Ovary (tissue), 9 donors: ENCODE measurements around the gene TULP4. TPM values are rescaled to one million over a fixed set of nuclear protein-coding genes. Genes with fewer than 3 reads are reported as not detected.

Experiments used
- DNase-seq, 5 donors: peaks; one replicate each; pipeline ENCODE4 v3.0.0-alpha.2; 2019 to 2020
- H3K27ac ChIP-seq, 2 donors: fragments of 200-600 bp; one replicate each; pipeline versions ENCODE4 v1.5.1 to v1.8.0; 2019 to 2022
- H3K27me3 ChIP-seq: fragments of 200-600 bp; one replicate; pipeline ENCODE4 v1.8.0; 2022
- H3K36me3 ChIP-seq: fragments of 200-600 bp; sonication (generic); one replicate; pipeline ENCODE4 v1.5.1; 2019
- H3K4me1 ChIP-seq: one replicate; pipeline ENCODE4 v1.8.1; 2013; ENCODE audit warnings: mild to moderate bottlenecking, moderate library complexity; ENCODE audit not compliant: insufficient read depth
- H3K4me3 ChIP-seq: fragments of 200-600 bp; sonication (generic); one replicate; pipeline ENCODE4 v1.5.1; 2017
- H3K9me3 ChIP-seq, 2 donors: fragments of 200-600 bp in 1 of 2; sonication (generic) in 1 of 2; one replicate each; pipeline versions ENCODE4 v1.5.1 to v1.8.1; 2013 to 2019; ENCODE audit warnings: mild to moderate bottlenecking in 1 of 2, moderate library complexity in 1 of 2
- EP300 ChIP-seq: sonication (generic); formaldehyde crosslinking; IDR thresholded peaks from one replicate; pipeline ENCODE4 v1.6.1; 2017; ENCODE audit warnings: antibody characterized with exemption
- POLR2A ChIP-seq: fragments of 450-650 bp; IDR thresholded peaks from one replicate; pipeline ENCODE4 v1.6.1; 2017; ENCODE audit warnings: antibody characterized with exemption, mild to moderate bottlenecking, moderate library complexity
- whole genome bisulfite sequencing, 3 donors: extraction: QIAGEN DNeasy Blood & Tissue Kit in 1 of 3; methylation state at CpG; one replicate each; pipeline versions ENCODE4 v1.1.5 to v1.1.7; 2013 to 2017; 5-methylcytosine and 5-hydroxymethylcytosine counted together
- intact Hi-C, 4 donors: fragments of 100-400 bp; cut with DNase I; formaldehyde crosslinking; loops; one replicate each; pipeline versions ENCODE4 v1.11.0 to v1.15.1; 2022 to 2023
- polyA plus RNA-seq, 2 donors: library from polyadenylated mRNA; stranded (reverse); fragments of 200-250 nt in 1 of 2; fragments of 350-450 nt in 1 of 2; fragmentation: Illumina TruSeq in 1 of 2; extraction: RNeasy Lipid Tissue Mini Kit (QIAGEN cat#74804) in 1 of 2; gene quantifications; one replicate each; pipeline ENCODE4 v1.2.3, GENCODE V29; 2013 to 2014
- total RNA-seq, 7 donors: library from RNA; depleted of rRNA in 2 of 7; stranded (reverse); fragments of >200 nt in 2 of 7; fragmentation: NEBNext Ultra II Directional in 3 of 7; extraction: Animal tissue kit (Norgen Biotek cat#: 25700) in 3 of 7; gene quantifications; one replicate each; pipeline versions ENCODE4 v1.1.0 to v1.2.4, GENCODE V29; 2016 to 2023
- TF ChIP-seq, protein P1 (sequence below), 3 donors: fragments of 450-650 bp in 2 of 3; fragments of 200-600 bp in 1 of 3; IDR thresholded peaks; one replicate each; pipeline versions ENCODE4 v1.5.1 to v1.8.0; 2016 to 2022; ENCODE audit warnings: antibody characterized with exemption in 3 of 3, mild to moderate bottlenecking in 1 of 3
- donor health status: DM: no; HTN: no; CAD: no; lungs with moderate emphysema.
- donor health status: DM: no; HTN: no; CAD: no.
- donor health status: Bipolar disorder and iron deficiency.
- donor health status: DM: yes; HTN: yes; CAD: no.
- donor health status: DM: no; HTN: no; CAD: no.
- donor health status: DM: yes; HTN: yes; CAD: no.

Gene TULP4
- total and polyA plus RNA-seq, 9 donors, result 7.5 to 152 (median 92.6) TPM

- DNase-seq, result no peak
- 67 to 87% (median 80%) methylated on average over 9 of the region's 9 CpGs for WGBS, 3 donors
- H3K27me3 ChIP-seq, result no peaks in the 10 kb centered on the region
- H3K9me3 ChIP-seq, result no peaks in the 10 kb centered on the region
- no peak overlapping the region for H3K4me3 ChIP-seq
- no peaks in the 10 kb centered on the region for H3K36me3 ChIP-seq
- peaks cover 7% of the 10 kb centered on the region for H3K4me1 ChIP-seq
- H3K27ac ChIP-seq, result peak overlapping the region in 1 of 2 donors; percentile 31
- TF ChIP-seq, protein P1, sequence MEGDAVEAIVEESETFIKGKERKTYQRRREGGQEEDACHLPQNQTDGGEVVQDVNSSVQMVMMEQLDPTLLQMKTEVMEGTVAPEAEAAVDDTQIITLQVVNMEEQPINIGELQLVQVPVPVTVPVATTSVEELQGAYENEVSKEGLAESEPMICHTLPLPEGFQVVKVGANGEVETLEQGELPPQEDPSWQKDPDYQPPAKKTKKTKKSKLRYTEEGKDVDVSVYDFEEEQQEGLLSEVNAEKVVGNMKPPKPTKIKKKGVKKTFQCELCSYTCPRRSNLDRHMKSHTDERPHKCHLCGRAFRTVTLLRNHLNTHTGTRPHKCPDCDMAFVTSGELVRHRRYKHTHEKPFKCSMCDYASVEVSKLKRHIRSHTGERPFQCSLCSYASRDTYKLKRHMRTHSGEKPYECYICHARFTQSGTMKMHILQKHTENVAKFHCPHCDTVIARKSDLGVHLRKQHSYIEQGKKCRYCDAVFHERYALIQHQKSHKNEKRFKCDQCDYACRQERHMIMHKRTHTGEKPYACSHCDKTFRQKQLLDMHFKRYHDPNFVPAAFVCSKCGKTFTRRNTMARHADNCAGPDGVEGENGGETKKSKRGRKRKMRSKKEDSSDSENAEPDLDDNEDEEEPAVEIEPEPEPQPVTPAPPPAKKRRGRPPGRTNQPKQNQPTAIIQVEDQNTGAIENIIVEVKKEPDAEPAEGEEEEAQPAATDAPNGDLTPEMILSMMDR (IDR thresholded peaks at IDR 0.05), result no peak
- TF ChIP-seq POLR2A, result no peak
- no peak for TF ChIP-seq EP300
- intact Hi-C loops, result no loop called here
These were observed 95.7 kb downstream of the TULP4 start for GRCh38 chr6:158408013-158408412.

GRCh38 chr6:158408552-158409130 lies 96.4 kb downstream of the TULP4 start:
- H3K9me3 ChIP-seq, result no peaks in the 10 kb centered on the region
- peak; percentile 44 to 73 (median 53) for DNase-seq
- intact Hi-C loops, result no loop called here
- no peaks in the 10 kb centered on the region for H3K36me3 ChIP-seq
- TF ChIP-seq POLR2A, result no peak
- no peaks in the 10 kb centered on the region for H3K27me3 ChIP-seq
- 7 to 19% (median 12%) methylated on average over 9 of the region's 9 CpGs for WGBS, 3 donors
- peak overlapping the region in 1 of 2 donors; percentile 31 for H3K27ac ChIP-seq
- no peak overlapping the region for H3K4me3 ChIP-seq
- H3K4me1 ChIP-seq, result peaks cover 7% of the 10 kb centered on the region

DNA sequence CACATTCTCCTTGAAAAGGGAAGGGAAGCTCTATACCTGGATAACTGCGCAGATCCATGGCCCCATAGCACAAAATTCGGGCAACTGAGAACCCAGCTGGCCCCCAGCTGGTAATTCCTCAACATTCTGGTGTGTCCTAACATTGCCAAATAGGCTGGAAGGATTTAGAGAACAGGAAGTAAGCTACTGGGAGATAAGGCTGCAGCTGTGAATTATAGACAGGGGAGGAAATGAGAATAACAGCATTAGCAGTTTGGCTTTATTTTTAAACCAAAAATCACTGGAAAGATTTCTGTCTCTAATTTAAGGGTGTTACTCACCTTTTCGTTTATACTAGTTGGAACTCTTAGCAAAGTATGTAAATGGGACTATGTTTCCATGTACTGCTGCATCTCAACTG lies 97.2 kb downstream of the TULP4 start:
- TF ChIP-seq, protein P1 (IDR thresholded peaks at IDR 0.05), result no peak
- TF ChIP-seq POLR2A, result no peak
- peak in 3 of 5 donors; percentile 15 to 47 (median 41) for DNase-seq
- H3K4me3 ChIP-seq, result no peak overlapping the region
- H3K27ac ChIP-seq, result peak overlapping the region in 1 of 2 donors; percentile 31
- WGBS, 3 donors, result 23 to 36% (median 25%) methylated on average over 3 of the region's 3 CpGs
- no peaks in the 10 kb centered on the region for H3K9me3 ChIP-seq
- H3K27me3 ChIP-seq, result no peaks in the 10 kb centered on the region
- intact Hi-C loops, result no loop called here
- peaks cover 7% of the 10 kb centered on the region for H3K4me1 ChIP-seq
- no peaks in the 10 kb centered on the region for H3K36me3 ChIP-seq

- H3K4me1 ChIP-seq, result peaks cover 7% of the 10 kb centered on the region
- H3K27ac ChIP-seq, result no peak overlapping the region
- TF ChIP-seq POLR2A, result no peak
- TF ChIP-seq EP300, result no peak
- TF ChIP-seq, protein P1 (IDR thresholded peaks at IDR 0.05), result no peak
- H3K36me3 ChIP-seq, result no peaks in the 10 kb centered on the region
- intact Hi-C loops, result no loop called here
- no peaks in the 10 kb centered on the region for H3K27me3 ChIP-seq
- WGBS, 3 donors, result 75 to 96% (median 85%) methylated on average over 8 of the region's 8 CpGs
- H3K9me3 ChIP-seq, result no peaks in the 10 kb centered on the region
- no peak overlapping the region for H3K4me3 ChIP-seq
- DNase-seq, result no peak
These were observed 98.5 kb downstream of the TULP4 start for GRCh38 chr6:158410784-158411183.

GRCh38 chr6:158411998-158412397 lies 99.7 kb downstream of the TULP4 start:
- TF ChIP-seq POLR2A, result no peak
- TF ChIP-seq EP300, result no peak
- TF ChIP-seq, protein P1 (IDR thresholded peaks at IDR 0.05), result no peak
- no peak overlapping the region for H3K4me3 ChIP-seq
- no peak overlapping the region for H3K27ac ChIP-seq
- intact Hi-C loops, result no loop called here
- peaks cover 7% of the 10 kb centered on the region for H3K4me1 ChIP-seq
- no peaks in the 10 kb centered on the region for H3K27me3 ChIP-seq
- no peak for DNase-seq
- 94 to 99% (median 96%) methylated on average over 4 of the region's 4 CpGs for WGBS, 3 donors
- no peaks in the 10 kb centered on the region for H3K9me3 ChIP-seq
- H3K36me3 ChIP-seq, result no peaks in the 10 kb centered on the region
